ENCODE results near the gene KDM4C. TPM values are rescaled to one million over a fixed set of nuclear protein-coding genes. Genes with fewer than 3 reads are reported as not detected.

KDM4C gene
- total RNA-seq, 1 donor from 2014 or later: 51.1 TPM

- intact Hi-C loops (cut with DNase I): no loop called here
- DNase-seq (ENCODE audit: low spot score) (no peak), ATAC-seq (no peak)
Measured at GRCh38 chr9:7097785-7098752, 340.3 kb downstream of the KDM4C start.

GRCh38 chr9:7103367-7103766 lies 345.6 kb downstream of the KDM4C start:
- intact Hi-C loops (cut with DNase I): no loop called here
- DNase-seq (ENCODE audit: low spot score) (no peak), ATAC-seq (no peak)

DNA sequence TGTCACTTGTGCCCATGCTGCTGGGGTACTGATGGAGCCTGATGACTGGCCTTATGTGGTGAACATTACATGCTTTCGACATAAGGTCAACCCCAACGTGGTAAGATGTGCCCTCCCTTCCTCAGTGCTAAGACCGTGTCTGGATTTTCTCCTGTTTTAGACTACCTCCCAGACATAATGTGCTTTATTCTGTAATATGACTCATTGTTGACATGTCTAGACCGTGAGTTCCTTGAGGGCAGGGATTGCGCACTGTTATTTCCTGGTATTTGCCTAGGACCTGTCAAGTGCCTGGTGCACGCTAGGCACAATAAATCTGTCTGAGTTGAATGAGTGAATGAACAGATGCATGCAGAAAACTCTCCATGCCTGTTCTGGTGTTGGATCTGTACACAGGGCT lies 346.0 kb downstream of the KDM4C start:
- DNase-seq (ENCODE audit: low spot score) (no peak), ATAC-seq (no peak)
- intact Hi-C loops (cut with DNase I): no loop called here

- intact Hi-C loops (cut with DNase I): no loop called here
- DNase-seq (ENCODE audit: low spot score) (no peak), ATAC-seq (no peak)
Measured at GRCh38 chr9:7104625-7105024, 346.9 kb downstream of the KDM4C start.

DNA sequence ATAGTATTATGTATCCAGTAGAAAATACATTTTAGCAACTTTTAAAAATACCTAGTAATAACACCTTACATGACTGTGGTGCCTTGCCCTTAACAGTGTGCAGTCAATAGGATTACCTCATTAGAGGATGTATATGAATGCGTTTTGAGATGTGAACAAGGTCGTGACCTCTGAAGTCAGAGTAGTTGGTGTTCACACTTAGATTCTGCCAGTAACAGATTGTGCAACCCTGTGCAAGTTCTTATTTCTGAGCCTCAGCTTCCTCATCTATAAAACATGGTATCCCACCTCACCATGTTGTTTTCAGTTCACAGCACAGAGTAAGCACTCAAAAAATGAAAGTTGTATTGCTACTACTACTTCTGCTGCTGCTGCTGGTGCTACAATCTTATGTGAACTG lies 347.3 kb downstream of the KDM4C start:
- ATAC-seq (no peak), DNase-seq (ENCODE audit: low spot score) (no peak)
- intact Hi-C loops (cut with DNase I): no loop called here

GRCh38 chr9:7108936-7109335 lies 351.2 kb downstream of the KDM4C start:
- ATAC-seq (no peak), DNase-seq (ENCODE audit: low spot score) (no peak)
- intact Hi-C loops (cut with DNase I): no loop called here

DNA sequence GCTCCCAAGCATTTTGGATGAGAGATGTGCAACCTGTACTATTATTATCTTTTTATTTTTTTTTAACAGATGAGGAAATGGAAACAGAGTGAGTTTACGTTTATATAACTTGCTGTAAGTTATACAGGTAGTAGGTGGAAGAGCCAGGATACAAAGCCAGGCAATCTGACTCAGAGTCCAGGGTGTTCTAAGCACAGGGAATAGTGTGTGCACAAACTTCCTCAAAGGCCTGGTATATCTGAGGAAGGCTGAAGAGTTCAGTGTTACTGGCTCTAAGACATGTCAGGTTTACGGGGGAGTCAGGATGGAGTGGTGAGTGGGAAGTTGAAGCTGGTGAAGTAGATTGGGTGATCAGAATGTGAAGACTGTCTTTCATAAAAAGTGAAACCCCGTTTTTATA lies 353.6 kb downstream of the KDM4C start:
- no peak for DNase-seq (ENCODE audit: low spot score)

DNA sequence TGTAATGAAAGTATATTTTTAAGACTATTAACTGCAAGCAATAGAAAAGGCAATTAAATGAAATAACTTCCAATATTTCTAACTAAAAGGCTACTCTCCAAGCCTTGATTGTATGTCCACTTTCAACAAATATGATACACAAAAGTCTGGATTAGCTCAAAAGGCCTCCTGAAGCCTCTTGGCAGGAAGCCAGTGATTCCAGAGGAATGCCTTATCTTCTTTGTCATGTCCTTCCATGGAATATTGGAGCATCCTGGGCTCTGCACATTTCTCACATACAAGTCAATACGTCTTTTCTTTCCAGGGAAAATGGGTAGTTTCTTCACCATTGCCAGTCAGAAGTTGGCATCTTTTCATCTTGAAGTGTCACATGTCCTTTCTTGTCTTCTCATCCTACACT lies 357.8 kb downstream of the KDM4C start:
- DNase-seq (ENCODE audit: low spot score) (no peak), ATAC-seq (no peak)
- intact Hi-C loops (cut with DNase I): no loop called here

More for the DNA sequence above, 353.6 kb downstream of the KDM4C start:
- no peak for ATAC-seq
- intact Hi-C loops (cut with DNase I): no loop called here

DNA sequence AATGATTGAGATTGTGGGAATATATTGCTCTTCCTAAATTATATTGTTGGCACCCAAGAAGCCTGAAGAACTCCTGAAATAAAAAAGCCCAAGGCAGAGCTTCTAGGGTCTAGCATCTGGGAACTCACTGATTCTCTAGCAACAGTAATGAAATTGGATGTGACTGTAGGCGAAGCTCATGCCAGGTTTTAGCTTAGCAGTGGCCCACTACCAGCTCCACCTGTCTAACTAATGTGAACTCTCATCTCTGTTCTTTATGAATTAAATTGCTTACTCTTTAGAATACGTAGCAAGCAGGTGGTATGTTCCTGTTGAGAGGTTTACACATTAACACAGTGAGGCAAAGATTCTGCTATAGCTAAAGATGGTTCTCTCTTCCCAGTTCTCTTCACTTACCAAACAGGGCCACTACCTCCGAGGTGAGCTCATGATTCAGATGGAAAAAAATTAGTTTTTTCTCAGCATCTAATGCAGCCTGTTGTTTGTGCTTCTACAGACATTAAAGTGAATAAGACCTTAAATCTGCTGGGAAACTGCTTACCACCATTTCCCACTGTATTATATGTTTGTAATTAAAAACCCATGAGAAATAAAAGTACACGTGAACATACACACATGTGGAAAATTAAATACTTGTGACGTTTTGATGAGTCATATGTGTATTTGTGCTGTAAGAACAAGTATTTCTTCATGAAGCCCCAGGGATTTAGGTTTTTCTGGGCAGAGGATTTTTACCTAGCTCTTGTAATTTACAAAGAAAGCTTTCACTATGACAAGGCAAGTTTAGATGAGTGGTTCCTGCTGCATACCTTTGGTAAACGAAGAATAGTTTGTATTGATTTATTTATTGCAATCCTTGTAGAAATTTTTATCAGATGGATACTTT lies 360.1 kb downstream of the KDM4C start:
- DNase-seq (ENCODE audit: low spot score) (no peak), ATAC-seq (peak; percentile 50)
- intact Hi-C loops (cut with DNase I): no loop called here

DNA sequence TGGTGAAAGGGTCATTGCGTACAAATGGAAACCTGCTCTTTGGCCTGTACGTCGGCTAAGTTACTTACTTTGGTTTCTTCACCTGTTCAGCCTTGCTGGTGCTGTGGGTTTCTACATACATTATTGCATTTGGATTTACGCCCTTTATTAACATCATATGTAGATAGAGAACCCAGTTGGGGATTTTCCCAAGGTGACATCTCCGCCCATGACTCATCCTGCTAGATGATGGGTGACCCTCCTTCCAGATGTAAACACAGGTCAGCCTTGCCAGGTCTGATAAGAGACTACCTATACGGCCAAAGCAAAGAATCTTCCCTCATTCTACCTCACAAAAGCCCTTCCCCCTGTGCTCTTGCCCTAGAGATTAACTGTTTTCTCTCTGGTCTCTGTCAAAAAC lies 360.9 kb downstream of the KDM4C start:
- intact Hi-C loops (cut with DNase I): no loop called here
- ATAC-seq (no peak), DNase-seq (ENCODE audit: low spot score) (no peak)

DNA sequence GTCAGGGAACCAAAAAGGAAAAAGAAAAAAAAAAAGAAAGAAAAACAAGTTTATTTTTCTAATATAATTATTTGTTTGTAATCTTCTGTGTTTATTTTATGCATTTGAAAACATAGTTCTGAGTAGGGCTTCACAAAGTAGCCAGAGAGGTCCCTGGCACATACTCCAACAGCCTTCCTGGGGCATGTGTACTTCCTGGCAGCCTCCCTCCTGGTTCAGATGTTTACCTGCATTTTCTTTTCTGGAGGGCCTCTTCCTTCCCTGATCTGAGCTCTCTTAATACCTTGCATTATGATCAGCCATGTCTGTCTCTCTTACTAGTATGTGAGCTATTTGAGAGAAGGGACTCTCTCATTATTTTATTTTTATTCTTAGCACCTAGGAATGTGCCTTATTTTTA lies 361.8 kb downstream of the KDM4C start:
- no peak for DNase-seq (ENCODE audit: low spot score)
- no peak for ATAC-seq
- intact Hi-C loops (cut with DNase I): no loop called here

DNA sequence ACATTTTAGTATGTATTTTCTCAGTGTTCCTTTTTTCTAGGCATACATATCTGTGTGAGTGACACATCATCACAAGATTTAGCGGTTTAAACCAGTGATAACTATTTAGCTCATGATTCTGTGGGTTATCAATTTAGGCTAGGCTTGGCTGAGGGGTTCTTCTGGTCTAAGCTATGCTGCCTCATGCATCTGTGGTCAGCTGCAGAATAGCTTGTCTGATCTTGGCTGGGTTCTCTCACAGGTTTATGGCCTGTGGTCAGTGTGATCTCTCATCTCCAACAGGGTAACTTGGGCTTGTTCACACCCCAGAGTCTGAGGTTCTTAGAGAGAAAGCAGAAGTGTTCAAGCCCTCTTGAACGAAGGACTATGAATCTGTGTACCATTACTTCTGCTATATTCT lies 363.3 kb downstream of the KDM4C start:
- DNase-seq (ENCODE audit: low spot score): no peak
- intact Hi-C loops (cut with DNase I): no loop called here
- ATAC-seq: peak; percentile 10

DNA sequence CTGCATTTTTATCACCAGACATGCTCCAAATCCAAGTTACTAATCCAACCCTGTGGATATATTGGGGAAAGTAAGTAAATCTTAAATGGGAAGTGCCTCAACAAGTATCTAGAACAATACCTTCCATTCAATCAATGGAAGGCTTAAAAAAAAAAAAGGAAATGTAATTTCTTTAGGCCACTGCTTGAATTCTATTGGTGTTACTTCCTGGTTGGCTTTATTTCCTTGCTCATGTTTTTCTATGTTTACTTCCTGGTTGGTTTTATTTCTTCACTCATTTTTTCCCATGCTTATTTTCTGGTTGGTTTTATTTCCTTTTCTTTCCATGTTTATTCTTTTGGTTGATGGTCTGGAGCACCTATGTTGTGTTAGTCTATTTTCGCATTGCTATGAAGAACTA lies 363.9 kb downstream of the KDM4C start:
- ATAC-seq: no peak
- intact Hi-C loops (cut with DNase I): no loop called here
- no peak for DNase-seq (ENCODE audit: low spot score)

- ATAC-seq (no peak), DNase-seq (ENCODE audit: low spot score) (no peak)
- intact Hi-C loops (cut with DNase I): no loop called here
Measured at GRCh38 chr9:7123743-7124142, 366.0 kb downstream of the KDM4C start.

- DNase-seq (ENCODE audit: low spot score): no peak
- intact Hi-C loops (cut with DNase I): no loop called here
- ATAC-seq: no peak
Measured at GRCh38 chr9:7125231-7125630, 367.5 kb downstream of the KDM4C start.

GRCh38 chr9:7129391-7129790 lies 371.6 kb downstream of the KDM4C start:
- no peak for ATAC-seq
- intact Hi-C loops (cut with DNase I): no loop called here
- DNase-seq (ENCODE audit: low spot score): no peak

DNA sequence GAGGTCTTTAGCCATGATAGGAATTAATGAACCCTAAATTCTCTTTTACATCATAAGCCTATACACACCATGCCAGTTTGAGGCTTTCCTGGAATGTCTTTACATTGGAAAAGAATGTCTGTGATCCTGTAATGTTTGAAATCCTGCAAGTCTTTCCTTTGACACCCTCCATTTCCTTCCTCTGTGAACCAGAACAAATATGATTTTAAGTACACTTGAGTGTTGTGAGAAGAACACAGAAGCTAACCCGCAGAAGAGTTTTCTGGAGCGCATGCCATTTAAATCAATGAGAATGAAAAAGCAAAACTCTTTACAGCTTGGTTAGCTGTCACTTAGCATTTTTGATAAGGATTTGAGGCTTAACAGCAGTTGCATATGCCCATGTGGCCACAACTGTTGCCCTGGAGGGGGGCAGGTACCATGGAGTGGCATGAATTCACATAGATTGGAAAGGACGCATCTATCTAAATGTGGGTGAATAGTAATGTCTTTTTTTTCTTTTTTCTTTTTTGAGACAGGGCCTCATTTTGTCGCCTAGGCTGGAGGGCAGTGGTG lies 372.6 kb downstream of the KDM4C start:
- no peak for DNase-seq (ENCODE audit: low spot score)
- intact Hi-C loops (cut with DNase I): no loop called here

DNA sequence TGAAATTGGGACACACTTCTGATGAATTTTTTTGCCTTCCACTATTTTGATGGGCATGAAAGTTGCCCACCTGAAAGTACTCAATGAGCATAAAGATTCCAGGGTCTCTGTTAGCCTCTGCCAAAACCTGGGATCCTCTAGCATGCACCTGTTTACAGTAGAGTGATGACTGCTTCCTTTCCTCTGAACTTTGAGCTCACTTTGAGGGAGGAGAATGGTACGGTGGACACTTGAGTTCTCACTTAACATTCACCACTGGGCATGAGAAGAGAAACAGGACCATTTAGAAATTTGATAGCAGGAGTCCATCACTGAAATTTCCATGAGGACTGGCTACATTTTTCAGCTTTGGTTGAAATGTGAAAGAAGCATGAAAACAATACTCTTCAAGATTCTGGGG lies 374.8 kb downstream of the KDM4C start:
- no peak for DNase-seq (ENCODE audit: low spot score)
- no peak for ATAC-seq
- intact Hi-C loops (cut with DNase I): no loop called here

More for the DNA sequence above, 372.6 kb downstream of the KDM4C start:
- ATAC-seq: no peak

GRCh38 chr9:7135735-7136134 lies 378.0 kb downstream of the KDM4C start:
- ATAC-seq: no peak
- intact Hi-C loops (cut with DNase I): no loop called here

GRCh38 chr9:7137040-7137439 lies 379.3 kb downstream of the KDM4C start:
- intact Hi-C loops (cut with DNase I): no loop called here
- ATAC-seq: no peak
- DNase-seq (ENCODE audit: low spot score): no peak

More at GRCh38 chr9:7135735-7136134, 378.0 kb downstream of the KDM4C start:
- no peak for DNase-seq (ENCODE audit: low spot score)

Data from sciatic nerve (tissue), 2 donors.